HepG2 (cell line): ENCODE measurements around the gene CCDC9B. TPM values are rescaled to one million over a fixed set of nuclear protein-coding genes. Genes with fewer than 3 reads are reported as not detected.

ENCODE experiments used
- ARID2 ChIP-seq: sonication (generic); formaldehyde crosslinking; IDR thresholded peaks from 2 replicates; pipeline ENCODE4 v1.8.1; 2022; ENCODE audit warnings: mild to moderate bottlenecking, missing genetic modification reagents, borderline replicate concordance
- CCDC6 ChIP-seq: sonication (generic); formaldehyde crosslinking; IDR thresholded peaks from 2 replicates; pipeline ENCODE4 v1.8.1; 2022; ENCODE audit warnings: mild to moderate bottlenecking, missing genetic modification reagents, moderate library complexity
- CREM ChIP-seq, 2 experiments: sonication (generic) in 1 of 2; formaldehyde crosslinking in 1 of 2; IDR thresholded peaks; 2 replicates each; pipeline versions ENCODE4 v1.4.0 to v1.6.1; 2016 to 2020; ENCODE audit warnings: antibody characterized with exemption in 1 of 2, mild to moderate bottlenecking in 1 of 2, missing genetic modification reagents in 1 of 2
- GATA4 ChIP-seq: sonication (generic); IDR thresholded peaks from 2 replicates; pipeline ENCODE4 v1.6.1; 2016; ENCODE audit warnings: antibody characterized with exemption, low read depth, borderline replicate concordance
- HDAC1 ChIP-seq: sonication (generic); formaldehyde crosslinking; IDR thresholded peaks from 2 replicates; pipeline ENCODE4 v1.5.1; 2020; ENCODE audit warnings: mild to moderate bottlenecking, missing genetic modification reagents
- HNRNPH1 ChIP-seq: fragments of 200-400 bp; formaldehyde crosslinking; optimal IDR thresholded peaks from 2 replicates; pipeline ENCODE3; 2017; ENCODE audit warnings: mild to moderate bottlenecking, low read depth, low read length
- KDM6A ChIP-seq: IDR thresholded peaks from 2 replicates; pipeline ENCODE4 v1.6.1; 2016; ENCODE audit warnings: low read depth
- MED1 ChIP-seq: sonication (generic); formaldehyde crosslinking; IDR thresholded peaks from 2 replicates; pipeline ENCODE4 v1.4.0; 2020; ENCODE audit warnings: missing genetic modification reagents
- NR1H2 ChIP-seq: sonication (generic); formaldehyde crosslinking; IDR thresholded peaks from 2 replicates; pipeline ENCODE4 v1.8.1; 2022; ENCODE audit warnings: low read depth, missing genetic modification reagents, borderline replicate concordance
- POLR2G ChIP-seq: fragments of 200-400 bp; formaldehyde crosslinking; IDR thresholded peaks from 2 replicates; pipeline ENCODE4 v1.6.1; 2018; ENCODE audit warnings: mild to moderate bottlenecking, low read depth, low read length, moderate library complexity
- RBM22 ChIP-seq: fragments of 200-400 bp; formaldehyde crosslinking; optimal IDR thresholded peaks from 2 replicates; pipeline ENCODE3; 2017; ENCODE audit warnings: mild to moderate bottlenecking, low read length, moderate library complexity
- ZNF124 ChIP-seq: sonication (generic); formaldehyde crosslinking; IDR thresholded peaks from 2 replicates; pipeline ENCODE4 v1.4.0; 2020; ENCODE audit warnings: missing genetic modification reagents
- ZNF136 ChIP-seq: sonication (generic); formaldehyde crosslinking; IDR thresholded peaks from 2 replicates; pipeline ENCODE4 v1.8.1; 2022; ENCODE audit warnings: low read depth, mild to moderate bottlenecking, moderate library complexity, missing genetic modification reagents
- ZNF143 ChIP-seq: sonication (generic); formaldehyde crosslinking; IDR thresholded peaks from 2 replicates; pipeline ENCODE4 v1.4.0; 2020; ENCODE audit warnings: missing genetic modification reagents
- ZNF274 ChIP-seq: sonication (generic); formaldehyde crosslinking; IDR thresholded peaks from 2 replicates; pipeline ENCODE4 v1.5.1; 2020; ENCODE audit warnings: mild to moderate bottlenecking, missing genetic modification reagents
- ZNF550 ChIP-seq: sonication (generic); formaldehyde crosslinking; IDR thresholded peaks from 2 replicates; pipeline ENCODE4 v1.4.0; 2020; ENCODE audit warnings: mild to moderate bottlenecking, missing genetic modification reagents, borderline replicate concordance
- ZNF569 ChIP-seq: sonication (generic); formaldehyde crosslinking; IDR thresholded peaks from 2 replicates; pipeline ENCODE4 v1.5.0; 2020; ENCODE audit warnings: mild to moderate bottlenecking, missing genetic modification reagents, moderate library complexity, borderline replicate concordance
- ZNF607 ChIP-seq: sonication (generic); formaldehyde crosslinking; IDR thresholded peaks from 2 replicates; pipeline ENCODE4 v1.5.1; 2020; ENCODE audit warnings: missing genetic modification reagents, mild to moderate bottlenecking, borderline replicate concordance
- ZNF678 ChIP-seq: sonication (generic); formaldehyde crosslinking; IDR thresholded peaks from 2 replicates; pipeline ENCODE4 v1.4.0; 2020; ENCODE audit warnings: mild to moderate bottlenecking, missing genetic modification reagents
- ZNF780A ChIP-seq: sonication (generic); formaldehyde crosslinking; IDR thresholded peaks from 2 replicates; pipeline ENCODE4 v1.8.0; 2022; ENCODE audit warnings: mild to moderate bottlenecking, missing genetic modification reagents, moderate library complexity
- polyA plus RNA-seq, 8 experiments: library from polyadenylated mRNA; depleted of rRNA in 3 of 8; stranded (reverse) in 7 of 8; unstranded in 1 of 8; fragments of >200 nt; fragmentation: Illumina TruSeq in 4 of 8; extraction: Trizol in 4 of 8; gene quantifications; 2 replicates each; pipeline versions ENCODE4 v1.2.1 to v1.2.3, GENCODE V29; 2011 to 2016; ENCODE audit warnings: low read depth in 4 of 8, missing spikeins in 1 of 8, mixed read lengths in 1 of 8; ENCODE audit not compliant: insufficient read depth in 1 of 8
- total RNA-seq, 5 experiments: library from RNA; depleted of rRNA; stranded (reverse); fragments of >200 nt; fragmentation: Illumina TruSeq; extraction: Trizol; gene quantifications; 2 replicates each; pipeline ENCODE4 v1.2.3, GENCODE V29; 2016; ENCODE audit warnings: low read depth in 1 of 5
- TF ChIP-seq, protein P1 (sequence below): sonication (generic); formaldehyde crosslinking; IDR thresholded peaks from 2 replicates; pipeline ENCODE4 v1.8.1; 2022; ENCODE audit warnings: mild to moderate bottlenecking, missing genetic modification reagents
- TF ChIP-seq, protein P2 (sequence below): sonication (generic); formaldehyde crosslinking; IDR thresholded peaks from 2 replicates; pipeline ENCODE4 v1.4.0; 2020; ENCODE audit warnings: missing genetic modification reagents
- TF ChIP-seq, protein P3 (sequence below): sonication (generic); formaldehyde crosslinking; IDR thresholded peaks from 2 replicates; pipeline ENCODE4 v1.4.0; 2020; ENCODE audit warnings: mild to moderate bottlenecking, low read depth, missing genetic modification reagents

Gene CCDC9B
- total and polyA plus RNA-seq, 2 of the 13 experiments (the other 11 are each of a cell fraction or from before 2014, with no cell fraction given), result 0.98 to 1.6 TPM

DNA sequence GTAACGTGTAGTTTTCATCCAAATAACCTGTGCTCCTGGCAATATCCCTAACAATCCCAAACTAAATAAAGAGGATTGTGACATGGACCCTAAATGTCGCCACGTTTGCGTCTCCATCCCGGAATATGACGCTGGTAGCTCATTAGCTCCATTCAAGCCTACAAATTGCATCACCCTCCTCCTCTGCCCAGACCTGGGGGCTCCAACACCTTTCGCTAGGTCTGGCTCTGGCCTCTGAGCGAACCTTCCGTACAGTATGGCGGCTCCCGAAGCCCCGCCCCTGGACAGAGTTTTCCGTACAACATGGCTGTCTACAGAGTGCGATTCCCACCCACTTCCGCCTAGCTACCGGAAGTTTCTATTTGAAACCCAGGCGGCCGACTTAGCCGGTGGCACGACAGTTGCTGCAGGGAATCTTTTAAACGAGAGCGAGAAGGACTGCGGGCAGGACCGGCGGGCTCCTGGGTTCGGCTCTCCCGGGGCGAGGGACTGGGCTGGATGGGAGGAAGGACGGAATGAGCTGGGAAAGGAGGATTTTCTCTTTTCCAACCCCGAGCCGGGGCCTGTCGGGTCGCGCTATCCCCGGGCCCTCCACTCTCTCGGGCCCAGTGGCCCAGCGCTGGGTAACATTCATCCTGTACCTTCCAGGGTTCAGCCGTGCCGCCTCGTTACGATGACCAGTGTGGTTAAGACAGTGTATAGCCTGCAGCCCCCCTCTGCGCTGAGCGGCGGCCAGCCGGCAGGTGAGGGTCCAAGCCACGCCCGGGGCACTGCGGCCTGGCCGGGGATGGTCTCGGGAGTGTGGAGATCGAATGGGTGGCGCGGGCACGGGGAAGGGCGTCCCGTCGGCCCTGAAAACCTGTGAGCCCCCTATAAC lies 42.1 kb upstream of the CCDC9B start, which contains the start of gene KNSTRN (continued):
- TF ChIP-seq ZNF607 (peak; percentile 60; the same call in 1 of the 2 replicates), ZNF274 (0 out of 2 replicates have a peak, but pooled peaks have one; percentile 53), ZNF678 (CRISPR knock-in tag) (peak; percentile 52; the same call in 1 of the 2 replicates), HNRNPH1 (no peak), KDM6A (CRISPR knock-in tag) (no peak), GATA4 (peak; percentile 49; the same call in 1 of the 2 replicates), POLR2G (peak; percentile 79), RBM22 (peak; percentile 16), ZNF550 (CRISPR knock-in tag) (no peak), ZNF136 (0 out of 2 replicates have a peak, but pooled peaks have one; percentile 24), ZNF143 (CRISPR knock-in tag) (no peak), ZNF780A (CRISPR knock-in tag) (no peak), ZNF124 (CRISPR knock-in tag) (peak; percentile 65; the same call in 1 of the 2 replicates), NR1H2 (no peak), HDAC1 (CRISPR knock-in tag) (peak; percentile 87), ARID2 (CRISPR knock-in tag) (no peak; the same call in 1 of the 2 replicates), CREM (IDR thresholded peaks at IDR 0.05) (peak; percentile 85), CREM (CRISPR knock-in tag; IDR thresholded peaks at IDR 0.05) (no peak), ZNF569 (CRISPR knock-in tag) (no peak), CCDC6 (CRISPR knock-in tag) (peak; percentile 56; the same call in 1 of the 2 replicates), MED1 (CRISPR knock-in tag) (0 out of 2 replicates have a peak, but pooled peaks have one; percentile 35)
- TF ChIP-seq, protein P1, sequence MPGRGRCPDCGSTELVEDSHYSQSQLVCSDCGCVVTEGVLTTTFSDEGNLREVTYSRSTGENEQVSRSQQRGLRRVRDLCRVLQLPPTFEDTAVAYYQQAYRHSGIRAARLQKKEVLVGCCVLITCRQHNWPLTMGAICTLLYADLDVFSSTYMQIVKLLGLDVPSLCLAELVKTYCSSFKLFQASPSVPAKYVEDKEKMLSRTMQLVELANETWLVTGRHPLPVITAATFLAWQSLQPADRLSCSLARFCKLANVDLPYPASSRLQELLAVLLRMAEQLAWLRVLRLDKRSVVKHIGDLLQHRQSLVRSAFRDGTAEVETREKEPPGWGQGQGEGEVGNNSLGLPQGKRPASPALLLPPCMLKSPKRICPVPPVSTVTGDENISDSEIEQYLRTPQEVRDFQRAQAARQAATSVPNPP (CRISPR knock-in tag), result peak; percentile 64; the same call in 1 of the 2 replicates
- TF ChIP-seq, protein P2, sequence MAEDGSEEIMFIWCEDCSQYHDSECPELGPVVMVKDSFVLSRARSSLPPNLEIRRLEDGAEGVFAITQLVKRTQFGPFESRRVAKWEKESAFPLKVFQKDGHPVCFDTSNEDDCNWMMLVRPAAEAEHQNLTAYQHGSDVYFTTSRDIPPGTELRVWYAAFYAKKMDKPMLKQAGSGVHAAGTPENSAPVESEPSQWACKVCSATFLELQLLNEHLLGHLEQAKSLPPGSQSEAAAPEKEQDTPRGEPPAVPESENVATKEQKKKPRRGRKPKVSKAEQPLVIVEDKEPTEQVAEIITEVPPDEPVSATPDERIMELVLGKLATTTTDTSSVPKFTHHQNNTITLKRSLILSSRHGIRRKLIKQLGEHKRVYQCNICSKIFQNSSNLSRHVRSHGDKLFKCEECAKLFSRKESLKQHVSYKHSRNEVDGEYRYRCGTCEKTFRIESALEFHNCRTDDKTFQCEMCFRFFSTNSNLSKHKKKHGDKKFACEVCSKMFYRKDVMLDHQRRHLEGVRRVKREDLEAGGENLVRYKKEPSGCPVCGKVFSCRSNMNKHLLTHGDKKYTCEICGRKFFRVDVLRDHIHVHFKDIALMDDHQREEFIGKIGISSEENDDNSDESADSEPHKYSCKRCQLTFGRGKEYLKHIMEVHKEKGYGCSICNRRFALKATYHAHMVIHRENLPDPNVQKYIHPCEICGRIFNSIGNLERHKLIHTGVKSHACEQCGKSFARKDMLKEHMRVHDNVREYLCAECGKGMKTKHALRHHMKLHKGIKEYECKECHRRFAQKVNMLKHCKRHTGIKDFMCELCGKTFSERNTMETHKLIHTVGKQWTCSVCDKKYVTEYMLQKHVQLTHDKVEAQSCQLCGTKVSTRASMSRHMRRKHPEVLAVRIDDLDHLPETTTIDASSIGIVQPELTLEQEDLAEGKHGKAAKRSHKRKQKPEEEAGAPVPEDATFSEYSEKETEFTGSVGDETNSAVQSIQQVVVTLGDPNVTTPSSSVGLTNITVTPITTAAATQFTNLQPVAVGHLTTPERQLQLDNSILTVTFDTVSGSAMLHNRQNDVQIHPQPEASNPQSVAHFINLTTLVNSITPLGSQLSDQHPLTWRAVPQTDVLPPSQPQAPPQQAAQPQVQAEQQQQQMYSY (CRISPR knock-in tag), result no peak
- TF ChIP-seq, protein P3, sequence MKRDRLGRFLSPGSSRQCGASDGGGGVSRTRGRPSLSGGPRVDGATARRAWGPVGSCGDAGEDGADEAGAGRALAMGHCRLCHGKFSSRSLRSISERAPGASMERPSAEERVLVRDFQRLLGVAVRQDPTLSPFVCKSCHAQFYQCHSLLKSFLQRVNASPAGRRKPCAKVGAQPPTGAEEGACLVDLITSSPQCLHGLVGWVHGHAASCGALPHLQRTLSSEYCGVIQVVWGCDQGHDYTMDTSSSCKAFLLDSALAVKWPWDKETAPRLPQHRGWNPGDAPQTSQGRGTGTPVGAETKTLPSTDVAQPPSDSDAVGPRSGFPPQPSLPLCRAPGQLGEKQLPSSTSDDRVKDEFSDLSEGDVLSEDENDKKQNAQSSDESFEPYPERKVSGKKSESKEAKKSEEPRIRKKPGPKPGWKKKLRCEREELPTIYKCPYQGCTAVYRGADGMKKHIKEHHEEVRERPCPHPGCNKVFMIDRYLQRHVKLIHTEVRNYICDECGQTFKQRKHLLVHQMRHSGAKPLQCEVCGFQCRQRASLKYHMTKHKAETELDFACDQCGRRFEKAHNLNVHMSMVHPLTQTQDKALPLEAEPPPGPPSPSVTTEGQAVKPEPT (CRISPR knock-in tag), result no peak
